Hematopoietic multipotent progenitor cell treated with erythropoietin and hydrocortisone succinate and interleukin-3 and kit ligand, for 17 days (in vitro differentiated cells): ENCODE measurements around the gene TP53I11.

Experiments used
- DNase-seq: peaks from one replicate; pipeline ENCODE4 v3.0.0-alpha.2; 2015; ENCODE audit warnings: low spot score

TP53I11 gene

DNA sequence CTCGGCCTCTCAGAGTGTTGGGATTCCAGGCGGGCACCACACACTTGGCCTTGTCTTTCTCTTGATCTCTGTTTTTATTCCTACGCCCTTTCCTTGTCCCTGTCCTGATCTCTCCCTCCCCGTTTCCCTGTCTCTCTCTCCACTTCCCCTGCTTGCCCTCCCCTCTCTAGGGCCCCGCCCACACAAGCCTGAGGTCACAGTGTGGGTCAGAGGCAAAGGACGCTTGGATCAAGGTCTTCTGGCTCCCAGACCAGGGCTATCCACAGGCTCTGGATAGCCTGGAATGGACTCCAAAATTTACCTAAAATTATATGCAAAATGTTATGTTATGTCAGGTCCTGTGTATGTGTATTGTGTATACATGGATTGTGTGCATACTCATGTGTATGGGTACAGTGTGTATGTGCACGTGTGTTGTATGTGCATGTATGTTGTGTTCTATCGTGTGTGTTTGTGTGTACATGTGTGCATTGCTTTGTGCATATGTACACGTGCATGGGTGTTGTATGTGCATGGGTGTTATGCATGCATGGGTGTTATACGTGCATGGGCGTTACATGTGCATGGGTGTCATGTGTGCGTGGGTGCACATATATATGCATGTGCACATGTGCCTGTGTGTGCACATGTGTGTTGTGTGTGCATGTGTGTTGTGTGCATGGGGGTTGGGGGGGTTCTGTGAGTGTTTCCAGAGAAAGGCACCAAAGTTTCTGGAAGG lies 38.3 kb downstream of the TP53I11 start:
- peak; percentile 16 for DNase-seq

DNA sequence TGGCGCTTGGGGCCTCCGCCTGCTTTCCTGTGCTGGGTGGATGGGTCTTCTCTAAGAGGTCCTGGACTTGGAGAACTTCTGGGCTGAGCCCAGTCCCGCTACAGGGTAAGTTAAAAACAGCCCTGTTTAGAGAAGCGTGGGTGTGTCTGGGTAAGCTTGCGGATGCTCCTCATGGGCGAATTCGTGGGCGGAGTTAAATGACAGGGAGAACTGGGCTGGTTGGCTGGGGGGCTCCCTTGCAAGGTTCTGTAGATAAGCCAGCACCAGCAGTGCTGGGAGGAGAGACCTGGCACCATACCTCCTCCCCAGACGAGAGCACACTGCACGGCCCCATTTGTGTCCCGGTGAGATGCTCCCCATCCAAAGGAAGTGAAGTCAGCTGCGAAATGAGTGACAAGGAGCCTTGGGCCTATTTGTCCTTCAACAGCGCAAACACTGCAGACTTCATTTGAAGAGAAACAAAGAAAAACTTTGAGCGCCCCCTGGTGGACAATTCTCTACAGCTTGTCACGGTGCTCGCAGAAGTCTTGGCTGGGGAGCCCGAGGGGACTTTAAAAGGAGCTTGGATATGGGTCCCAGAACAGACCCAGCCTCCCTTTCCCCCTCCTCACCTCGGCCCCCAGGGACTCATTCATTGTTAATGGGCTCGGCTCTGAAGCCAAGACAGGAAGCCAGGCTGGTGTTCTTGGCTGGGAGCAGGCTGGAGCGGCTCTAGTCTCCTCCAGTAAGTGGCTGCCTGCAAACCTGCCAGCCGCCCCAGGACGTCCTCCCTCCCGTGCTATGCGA lies 39.5 kb downstream of the TP53I11 start:
- DNase-seq: peak; percentile 94

DNA sequence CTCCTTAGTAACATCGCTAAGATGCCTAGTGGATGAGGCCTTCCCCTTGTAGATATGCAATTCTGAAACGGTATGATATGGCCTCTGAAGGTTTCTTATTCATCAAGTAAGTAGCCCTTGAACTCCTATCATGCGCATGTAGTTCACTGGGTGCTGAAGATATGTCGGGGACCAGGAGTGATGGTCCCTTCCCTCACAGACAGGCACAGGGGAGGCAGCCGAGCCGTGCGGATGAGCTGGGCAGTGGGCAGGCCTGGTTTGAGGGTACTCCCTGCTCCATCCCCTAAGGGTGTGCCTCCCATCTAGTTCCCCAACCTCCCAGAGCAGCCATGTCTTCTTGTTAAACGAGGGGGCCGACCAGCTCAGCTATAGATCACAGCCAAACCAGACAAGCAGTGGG lies 40.1 kb downstream of the TP53I11 start:
- DNase-seq: peak; percentile 25

DNA sequence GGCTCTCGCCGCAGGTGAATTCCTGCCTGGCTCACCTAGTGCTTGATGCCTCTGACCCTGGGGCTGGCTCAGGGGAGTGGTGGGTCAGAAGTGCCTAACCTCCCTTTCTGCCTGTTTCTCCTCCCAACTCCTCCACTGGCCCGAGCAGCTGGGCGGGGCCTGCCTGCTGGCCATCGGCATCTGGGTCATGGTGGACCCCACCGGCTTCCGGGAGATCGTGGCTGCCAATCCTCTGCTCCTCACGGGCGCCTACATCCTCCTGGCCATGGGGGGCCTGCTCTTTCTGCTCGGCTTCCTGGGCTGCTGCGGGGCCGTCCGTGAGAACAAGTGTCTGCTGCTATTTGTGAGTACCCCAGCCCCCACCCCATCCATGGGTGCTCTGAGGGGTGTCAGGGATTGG lies 41.1 kb downstream of the TP53I11 start:
- no peak for DNase-seq

DNA sequence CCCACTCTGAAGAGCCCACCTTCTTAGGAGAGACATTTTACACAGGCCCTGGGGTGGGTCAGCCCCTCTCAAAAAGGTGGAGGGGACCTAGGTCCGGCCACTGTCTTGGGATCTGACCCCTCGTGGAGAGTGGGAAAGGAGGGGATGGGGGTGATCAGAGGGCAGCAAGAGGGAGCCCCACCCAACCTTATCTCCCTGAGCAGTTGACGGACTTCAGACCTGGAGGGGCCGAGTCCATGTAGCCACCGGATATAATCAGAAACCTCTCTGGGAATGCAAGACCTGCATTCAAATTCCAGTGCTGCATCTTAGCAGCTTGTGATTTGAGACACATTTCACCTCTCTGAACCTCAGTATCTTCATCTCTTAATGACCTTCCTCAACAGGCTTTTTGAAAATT lies 44.0 kb downstream of the TP53I11 start:
- peak; percentile 60 for DNase-seq

DNA sequence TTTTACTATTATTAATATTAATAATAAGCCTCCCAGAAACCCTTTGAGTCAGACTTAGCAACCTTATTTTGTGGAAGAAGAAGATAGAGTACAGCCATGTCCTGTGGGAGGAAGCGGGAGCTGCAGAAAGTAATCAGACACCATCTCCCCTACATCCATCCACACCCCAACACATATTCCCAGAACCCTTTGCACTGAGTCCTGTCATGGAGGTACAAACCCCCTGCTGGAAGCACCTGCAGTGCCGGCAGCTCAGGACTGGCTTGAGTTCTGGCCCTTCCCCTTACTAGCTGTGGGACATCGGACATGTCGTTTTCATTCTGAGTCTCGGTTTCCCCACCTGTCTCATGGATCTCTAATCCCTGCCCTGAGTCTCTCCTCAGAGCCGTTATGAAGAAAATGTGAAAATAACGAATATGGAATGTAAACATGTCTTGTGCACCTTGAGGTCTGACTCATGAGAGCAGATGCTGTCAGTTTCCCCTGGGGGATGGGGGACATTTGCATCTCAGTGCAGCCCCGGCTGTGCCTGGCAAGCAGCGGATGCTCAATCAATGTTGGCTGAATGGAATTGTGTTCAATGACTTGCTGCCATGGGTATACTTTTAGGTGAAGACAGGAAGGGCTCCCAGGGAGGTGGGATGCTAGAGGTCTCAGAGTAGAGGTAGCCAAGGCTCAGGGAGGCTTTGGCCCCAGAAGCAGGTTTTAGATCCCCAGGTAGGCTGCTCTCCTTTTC lies 45.4 kb downstream of the TP53I11 start:
- peak; percentile 12 for DNase-seq

DNA sequence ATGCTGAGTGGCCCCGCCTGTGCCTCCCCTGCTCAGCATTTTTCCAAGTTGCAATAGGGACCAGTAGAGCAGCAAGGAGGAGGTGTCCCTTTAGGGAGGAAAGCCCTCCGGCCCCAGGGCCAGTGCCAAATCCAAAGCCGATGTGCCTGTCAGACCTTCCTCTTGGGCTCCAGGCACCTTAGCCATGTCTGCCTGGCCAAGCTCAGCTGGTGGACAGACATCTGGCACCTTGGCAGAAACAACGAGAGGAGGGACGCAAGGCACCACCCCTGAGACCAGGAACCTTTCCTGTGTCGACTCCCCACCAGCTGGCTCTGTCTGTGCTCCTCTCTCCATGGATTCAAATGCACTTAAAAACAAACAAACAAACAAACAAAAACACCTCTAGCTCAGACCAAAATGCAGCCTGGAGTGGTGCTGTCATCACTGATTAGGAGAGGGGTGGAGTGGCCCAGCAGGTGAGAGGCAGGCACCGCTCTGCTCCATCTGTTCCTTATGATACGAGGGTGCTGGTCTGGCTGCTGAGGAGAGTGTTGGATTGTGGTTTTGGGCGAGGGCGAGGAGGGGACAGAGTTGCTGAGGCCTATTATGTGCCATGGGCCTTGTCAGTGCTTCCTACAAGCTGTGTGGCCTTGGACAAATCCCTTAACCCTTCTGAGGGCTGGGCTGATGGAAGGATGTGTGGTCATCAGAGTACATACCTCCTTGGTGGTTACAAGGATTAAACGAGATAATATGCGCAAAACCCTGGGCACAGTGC lies 46.2 kb downstream of the TP53I11 start:
- peak; percentile 67 for DNase-seq

DNA sequence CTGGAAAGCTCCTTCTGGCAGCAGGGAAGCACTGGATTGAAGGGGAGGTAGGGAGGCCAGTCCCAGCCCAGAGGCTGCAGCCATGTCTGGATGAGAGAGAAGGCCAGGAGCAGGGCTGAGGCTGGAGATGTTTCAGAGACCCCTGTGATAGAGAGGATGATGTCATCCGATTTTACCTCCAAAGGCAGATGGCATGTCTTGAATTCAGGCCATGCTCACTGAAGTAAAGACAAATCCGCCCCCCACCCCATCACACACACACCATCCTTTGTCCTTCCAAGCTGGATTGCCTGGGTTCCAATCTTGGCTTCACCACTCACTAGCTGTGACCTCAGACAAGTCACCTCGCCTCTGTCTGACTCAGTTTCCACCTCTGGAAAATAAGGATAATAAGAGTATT lies 47.2 kb downstream of the TP53I11 start:
- no peak for DNase-seq

DNA sequence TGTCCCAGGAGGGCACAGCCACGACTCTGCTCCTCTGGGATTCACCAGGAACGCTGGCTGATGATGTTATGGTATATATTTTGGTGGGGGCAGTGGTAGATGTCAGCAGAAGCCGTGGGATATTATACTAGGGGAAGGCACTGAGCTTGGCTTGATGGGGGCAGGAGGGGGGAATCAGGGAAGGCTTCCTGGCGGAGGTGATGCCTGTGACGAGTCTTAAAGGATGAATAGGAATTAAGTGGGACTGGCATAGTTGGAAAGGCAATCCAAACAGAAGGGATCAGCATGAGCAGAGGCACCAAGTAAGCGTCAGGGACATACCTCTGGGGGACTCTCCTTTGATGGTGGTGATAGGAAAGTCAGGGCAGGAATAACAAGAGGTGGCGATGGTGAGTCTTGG lies 47.6 kb downstream of the TP53I11 start:
- no peak for DNase-seq

DNA sequence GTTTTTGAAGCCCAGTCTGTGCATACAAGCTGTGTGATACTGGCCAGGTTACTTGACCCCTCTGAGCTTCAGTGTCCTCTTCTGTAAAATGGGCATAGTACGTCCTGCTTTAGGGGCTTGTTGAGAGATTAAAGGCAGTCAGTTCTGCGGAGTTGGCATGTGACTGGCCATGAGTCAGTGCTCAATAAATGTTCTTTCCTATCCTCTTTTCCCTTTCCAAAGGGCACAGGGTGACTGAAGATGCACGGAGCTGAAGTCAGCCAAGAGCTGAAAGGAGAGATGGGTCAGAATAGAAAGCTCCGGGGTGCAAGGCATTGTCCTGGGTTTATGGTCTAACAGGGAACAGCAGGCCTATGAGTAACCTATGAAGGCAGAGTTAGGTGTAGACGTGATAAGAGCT lies 48.9 kb downstream of the TP53I11 start:
- DNase-seq: no peak

DNA sequence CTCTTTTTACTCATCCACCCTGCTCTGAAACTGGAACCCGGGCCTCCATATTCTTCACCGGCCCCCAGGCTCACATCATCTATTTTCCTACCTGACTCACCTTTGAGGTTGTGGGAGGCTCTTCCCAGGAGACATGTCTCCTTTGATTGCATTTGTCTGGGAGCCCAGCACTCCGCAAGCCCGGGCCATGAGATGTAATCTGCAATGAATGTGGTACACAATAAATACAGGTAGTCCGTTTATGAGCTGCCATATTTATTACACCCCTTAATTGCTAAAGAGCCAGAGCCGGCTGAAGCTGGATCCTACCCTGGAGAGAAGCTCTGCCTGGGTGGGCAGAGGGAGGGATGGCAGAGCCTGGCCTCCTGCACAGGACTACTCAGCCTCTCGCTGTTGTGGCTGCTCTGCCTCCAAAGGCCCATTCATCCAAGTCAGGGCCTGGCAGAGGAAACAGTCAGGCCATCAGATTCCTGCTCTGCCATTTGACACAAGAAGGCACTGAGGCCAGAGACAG lies 49.5 kb downstream of the TP53I11 start:
- no peak for DNase-seq

DNA sequence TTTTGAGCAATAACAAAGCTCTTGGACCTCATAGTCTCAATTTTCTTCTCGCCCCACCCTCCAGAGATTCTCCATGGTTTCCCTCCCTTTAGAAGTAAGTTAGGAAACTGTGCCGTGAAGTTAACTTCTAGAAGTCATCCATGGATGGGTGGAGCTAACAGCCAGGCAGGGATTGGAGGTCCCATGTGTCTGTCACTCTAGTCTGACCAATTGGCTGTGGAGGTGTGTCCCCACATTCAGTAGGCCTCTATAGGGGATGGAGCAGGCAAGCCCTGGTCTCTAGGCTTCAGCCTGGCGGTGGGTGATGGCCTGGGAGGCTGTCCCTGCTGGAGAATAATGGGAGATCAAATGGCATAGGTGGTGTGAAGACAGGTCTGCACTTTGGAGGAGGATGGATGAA lies 50.7 kb downstream of the TP53I11 start:
- DNase-seq: peak; percentile 74

DNA sequence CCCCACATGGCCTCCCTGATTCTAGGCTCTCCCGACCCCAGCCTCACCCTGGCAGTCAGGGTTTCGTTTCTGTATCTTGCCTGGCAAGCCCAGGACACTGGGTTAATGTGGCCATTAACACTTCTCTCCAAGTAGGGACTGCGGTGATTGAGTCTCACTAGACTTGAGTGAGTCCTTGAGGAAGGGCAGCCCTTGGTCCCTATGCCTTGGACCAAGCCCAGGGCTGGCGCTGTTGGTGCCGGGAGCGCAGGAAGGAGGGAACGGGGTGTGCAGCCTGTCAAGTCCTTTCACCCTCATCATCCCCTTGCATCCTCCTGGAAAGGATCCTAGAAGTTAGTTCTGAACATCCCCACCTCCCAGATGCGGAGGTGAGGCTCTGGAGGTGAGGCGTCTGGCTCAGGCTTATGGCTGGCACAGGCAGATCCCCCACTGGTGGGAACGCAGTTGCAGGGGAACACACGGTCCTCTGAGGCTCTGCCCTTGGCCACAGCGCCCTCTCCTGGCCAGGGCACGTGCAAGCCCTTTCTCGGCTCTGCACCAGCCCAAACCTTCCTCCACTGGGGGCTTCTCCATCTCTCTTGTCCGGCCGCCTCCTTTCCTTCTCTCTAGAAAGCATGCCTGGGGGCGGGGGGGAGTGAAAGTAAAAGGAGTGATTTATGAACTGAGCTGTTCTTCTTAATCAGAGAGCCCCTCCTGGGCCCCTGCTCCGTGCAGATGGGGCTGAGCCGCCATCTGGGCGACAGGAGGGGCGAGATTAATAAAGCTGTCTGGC lies 56.7 kb downstream of the TP53I11 start:
- DNase-seq: peak; percentile 61

DNA sequence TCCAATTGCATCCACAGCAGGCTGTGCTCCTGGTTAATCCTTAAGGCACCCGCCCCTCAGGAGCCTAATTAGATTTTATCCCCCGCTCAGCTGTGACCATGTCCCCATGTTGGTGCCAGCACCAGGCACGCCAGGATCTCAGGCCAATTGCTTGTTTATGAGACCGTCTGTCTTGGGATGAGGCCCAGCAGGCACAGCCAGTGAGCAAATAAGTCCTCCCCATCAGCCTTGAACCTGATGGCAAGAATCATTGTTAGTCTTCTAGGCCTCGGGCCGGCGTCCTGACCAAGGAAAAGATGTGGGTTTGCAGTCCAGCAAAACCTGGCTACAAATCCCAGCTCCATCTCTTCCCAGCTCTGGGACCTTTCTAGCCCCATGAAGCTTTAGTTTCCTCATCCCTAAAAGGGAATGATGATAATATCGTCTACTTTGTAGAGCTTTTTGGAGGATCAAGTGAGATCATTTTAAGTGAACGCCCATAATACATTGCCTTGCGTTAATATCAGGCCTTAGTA lies 57.3 kb downstream of the TP53I11 start:
- no peak for DNase-seq

DNA sequence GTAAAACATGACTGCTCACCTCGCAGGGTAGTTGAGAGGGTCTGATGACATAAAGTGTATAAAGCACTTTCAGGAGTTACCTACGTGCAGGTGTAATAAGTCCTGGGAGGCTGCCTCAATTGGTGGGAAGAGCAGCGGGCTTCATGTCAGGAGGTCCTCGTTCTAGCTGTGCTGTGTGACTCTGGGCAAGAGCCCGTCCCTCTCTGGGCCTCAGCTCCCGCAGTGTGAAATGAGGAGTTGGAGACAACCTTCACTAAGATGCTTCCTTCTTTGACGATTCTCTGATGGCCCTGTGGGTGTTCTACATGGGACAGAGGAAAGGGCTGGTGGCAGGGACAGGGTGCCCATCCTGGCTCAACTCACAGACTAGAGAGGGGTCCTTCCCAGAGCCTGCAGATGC lies 57.8 kb downstream of the TP53I11 start:
- DNase-seq: no peak

DNA sequence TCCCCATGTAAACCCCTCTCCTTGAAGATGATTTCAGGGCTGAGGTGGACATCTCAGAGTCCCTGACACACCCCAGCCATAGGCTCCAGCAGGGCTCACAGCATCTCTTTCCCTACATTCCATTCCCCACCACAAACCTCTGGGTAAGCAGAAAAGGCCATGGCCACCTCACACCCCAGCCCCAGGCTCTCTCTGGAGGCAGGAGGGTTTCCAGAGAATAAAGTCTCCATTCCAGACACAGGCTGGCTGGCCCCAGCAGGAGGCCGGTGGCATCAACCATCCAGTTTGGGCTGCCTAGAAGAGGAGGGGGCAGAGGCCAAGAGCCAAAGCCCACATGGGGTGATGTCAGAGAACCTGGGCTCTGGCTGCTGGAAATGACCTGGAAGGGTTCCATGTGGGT lies 61.4 kb downstream of the TP53I11 start:
- no peak for DNase-seq

DNA sequence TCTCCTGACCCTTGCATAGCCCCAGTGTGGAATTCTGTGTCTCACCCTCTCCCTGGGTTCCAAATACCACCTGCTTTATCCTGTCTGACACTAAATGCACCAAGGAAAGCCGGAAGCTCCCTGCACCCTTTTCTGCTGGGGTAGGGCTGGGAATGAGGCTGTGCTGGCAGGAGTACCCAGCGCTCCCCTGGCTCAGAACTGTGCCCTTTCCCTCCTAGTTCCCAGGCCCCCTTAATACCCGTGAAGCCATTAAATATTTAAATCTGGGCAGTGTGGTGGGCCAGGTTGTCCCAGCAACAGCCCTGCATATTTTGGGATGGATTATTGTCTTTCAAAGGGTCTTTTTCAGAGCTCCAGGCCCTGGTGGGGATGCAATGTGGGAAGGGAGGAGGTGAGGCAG lies 63.0 kb downstream of the TP53I11 start:
- DNase-seq: no peak

DNA sequence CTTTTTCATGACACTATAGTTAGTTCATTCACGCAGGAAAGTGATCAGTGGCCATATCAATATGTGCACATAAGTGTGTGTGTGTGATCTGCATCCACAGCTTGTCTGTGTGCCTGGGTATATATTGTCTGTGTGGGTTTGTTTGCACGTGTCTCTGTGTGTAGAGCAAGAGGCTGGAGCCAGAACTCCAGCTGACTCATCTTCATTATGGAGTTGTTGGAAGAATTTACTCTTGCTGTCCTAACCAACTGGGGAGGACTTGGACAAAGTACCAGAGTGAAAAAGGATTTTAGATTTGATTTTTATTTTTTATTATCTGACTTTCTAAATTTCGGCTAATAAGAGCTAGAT lies 63.9 kb downstream of the TP53I11 start:
- DNase-seq: no peak

DNA sequence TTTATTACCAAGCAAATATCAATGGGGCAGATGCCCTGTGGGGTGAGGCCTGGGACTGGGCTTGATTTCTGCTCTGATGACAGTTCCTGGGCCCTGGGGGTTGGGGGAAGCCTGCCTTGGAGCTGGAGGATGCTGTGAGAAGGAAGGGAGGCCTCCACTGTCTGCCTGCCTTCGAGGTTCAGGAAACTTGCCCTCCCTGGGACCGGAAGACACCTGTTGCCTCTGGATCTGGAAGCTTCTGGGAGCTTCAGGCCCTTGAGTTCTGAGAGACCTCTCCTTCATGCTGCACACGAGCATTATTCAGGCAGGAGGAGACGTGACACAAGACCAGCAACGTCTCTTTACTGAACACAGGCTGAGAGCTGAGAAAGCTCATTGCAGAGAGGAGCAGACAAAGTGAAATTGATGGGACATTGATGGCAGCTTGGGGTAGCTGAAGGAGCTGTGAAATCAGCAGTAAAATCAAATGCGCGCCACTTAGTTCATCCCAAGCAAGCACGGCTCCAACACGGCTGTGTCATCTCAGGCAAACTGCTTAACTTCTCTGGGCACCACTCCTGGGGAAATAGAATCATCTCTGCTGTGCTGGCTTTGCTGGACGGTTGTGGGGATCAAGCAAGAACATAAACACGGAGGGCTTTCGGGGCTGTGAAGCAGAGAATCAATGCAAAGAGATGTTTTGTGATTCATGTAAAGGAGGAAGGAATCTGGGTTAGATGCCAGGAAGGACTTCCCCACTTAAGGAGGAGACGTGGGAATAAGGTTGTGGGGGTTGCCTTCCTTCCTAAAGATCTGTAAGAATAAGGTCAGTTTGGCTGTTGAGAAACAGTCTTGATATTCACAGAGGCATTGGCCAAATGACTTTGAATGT lies 64.5 kb downstream of the TP53I11 start:
- DNase-seq: no peak
